DMS114 treated with DMSO at 0.1 percent for 48 hours (cell line): ENCODE measurements around the gene CTNNA1.

Source experiments
- DNase-seq: peaks from one replicate; lab custom pipeline; 2025; ENCODE audit not compliant: unreplicated experiment; lab: John Stamatoyannopoulos, UW

The CTNNA1 gene

GRCh38 chr5:138926688-138927448 is 173.6 kb downstream of the CTNNA1 start:
- no peak for DNase-seq

GRCh38 chr5:138927544-138927943 is 174.3 kb downstream of the CTNNA1 start:
- no peak for DNase-seq

- DNase-seq: no peak
Measured at GRCh38 chr5:138927979-138928378, 174.8 kb downstream of the CTNNA1 start.

- no peak for DNase-seq
Measured at GRCh38 chr5:138929571-138929955, 176.3 kb downstream of the CTNNA1 start.

- no peak for DNase-seq
Measured at GRCh38 chr5:138930371-138931097, 177.3 kb downstream of the CTNNA1 start.

GRCh38 chr5:138932171-138932810 is 179.1 kb downstream of the CTNNA1 start:
- no peak for DNase-seq

GRCh38 chr5:138933522-138934290 is 180.5 kb downstream of the CTNNA1 start:
- DNase-seq: no peak

- no peak for DNase-seq
Measured at GRCh38 chr5:138934971-138935370, 181.7 kb downstream of the CTNNA1 start.

- DNase-seq: no peak
Measured at GRCh38 chr5:138935466-138935865, 182.2 kb downstream of the CTNNA1 start.

- DNase-seq: no peak
Measured at GRCh38 chr5:138936225-138936967, 183.2 kb downstream of the CTNNA1 start.

- DNase-seq: no peak
Measured at GRCh38 chr5:138936968-138937345, 183.7 kb downstream of the CTNNA1 start.

GRCh38 chr5:138937392-138938387 is 184.5 kb downstream of the CTNNA1 start:
- no peak for DNase-seq

GRCh38 chr5:138938526-138938925 is 185.3 kb downstream of the CTNNA1 start:
- no peak for DNase-seq

- DNase-seq: no peak
Measured at GRCh38 chr5:138942066-138942465, 188.8 kb downstream of the CTNNA1 start.

- no peak for DNase-seq
Measured at GRCh38 chr5:138942861-138943260, 189.6 kb downstream of the CTNNA1 start.

- no peak for DNase-seq
Measured at GRCh38 chr5:138943599-138944173, 190.5 kb downstream of the CTNNA1 start.

- no peak for DNase-seq
Measured at GRCh38 chr5:138944527-138945322, 191.5 kb downstream of the CTNNA1 start.
